IMR-90 (cell line): ENCODE measurements around the gene ATXN10. TPM values are rescaled to one million over a fixed set of nuclear protein-coding genes. Genes with fewer than 3 reads are reported as not detected.

ENCODE experiments used
- ATAC-seq: fragments of 200-7000 bp; cut with Tn5 transposase; 2 replicates; pipeline ENCODE4 v1.9.1; 2020; ENCODE audit warnings: low read depth, mild to moderate bottlenecking, moderate library complexity
- BruUV-seq: library from RNA; stranded (reverse); fragments of 400-500 nt; replicated peaks from 2 replicates; lab custom pipeline; 2021; lab: Mats Ljungman, UMichigan
- CTCF ChIA-PET: fragments of 300-600 bp; formaldehyde crosslinking; extraction: SDS; loops from one replicate; lab custom pipeline; 2021; ENCODE audit warnings: antibody characterized with exemption; lab: Yijun Ruan, JAX
- POLR2A ChIA-PET: fragments of 300-600 bp; sonication (Branson Sonifier 250); formaldehyde crosslinking; loops from one replicate; lab custom pipeline; 2022; ENCODE audit warnings: antibody characterized with exemption; ENCODE audit not compliant: unreplicated experiment; lab: Charles Lee
- DNase-seq: peaks from one replicate; pipeline ENCODE4 v3.0.0; 2013
- H2AFZ ChIP-seq: replicated peaks from 2 replicates; pipeline ENCODE3; 2013; ENCODE audit warnings: low read length, mild to moderate bottlenecking; ENCODE audit not compliant: poor library complexity
- H2AK5ac ChIP-seq: 2 replicates; pipeline ENCODE4 v1.6.1; 2013; ENCODE audit warnings: low read depth, low read length, inconsistent platforms
- H2AK9ac ChIP-seq: replicated peaks from 2 replicates; pipeline ENCODE3; 2013; ENCODE audit warnings: mild to moderate bottlenecking, low read depth, low read length, moderate library complexity; ENCODE audit not compliant: poor library complexity
- H2BK120ac ChIP-seq: 2 replicates; pipeline ENCODE4 v1.6.1; 2013; ENCODE audit warnings: low read depth, low read length, inconsistent platforms
- H2BK15ac ChIP-seq: 3 replicates; pipeline ENCODE4 v1.6.1; 2013; ENCODE audit warnings: low read depth, low read length, inconsistent platforms
- H2BK20ac ChIP-seq: 2 replicates; pipeline ENCODE4 v1.6.1; 2013; ENCODE audit warnings: low read depth, mild to moderate bottlenecking, inconsistent platforms, low read length, moderate library complexity
- H2BK5ac ChIP-seq: 2 replicates; pipeline ENCODE4 v1.6.1; 2013; ENCODE audit warnings: mild to moderate bottlenecking, low read depth, low read length, inconsistent platforms; ENCODE audit not compliant: poor library complexity, severe bottlenecking
- H3K14ac ChIP-seq: replicated peaks from 2 replicates; pipeline ENCODE4 v1.6.1; 2013; ENCODE audit warnings: low read depth, low read length, inconsistent platforms
- H3K18ac ChIP-seq: 2 replicates; pipeline ENCODE4 v1.6.1; 2013; ENCODE audit warnings: low read depth, low read length, control low read depth
- H3K23ac ChIP-seq: 2 replicates; pipeline ENCODE4 v1.6.1; 2013; ENCODE audit warnings: low read depth, low read length, inconsistent platforms
- H3K27ac ChIP-seq: 2 replicates; pipeline ENCODE4 v1.5.1; 2013; ENCODE audit warnings: mild to moderate bottlenecking, control low read depth, low read length; ENCODE audit not compliant: insufficient read depth
- H3K27me3 ChIP-seq: 2 replicates; pipeline ENCODE4 v1.6.1; 2013; ENCODE audit warnings: low read length; ENCODE audit not compliant: control insufficient read depth, insufficient read depth
- H3K36me3 ChIP-seq: 2 replicates; pipeline ENCODE4 v1.6.1; 2013; ENCODE audit warnings: low read length, mixed read lengths; ENCODE audit not compliant: control insufficient read depth, insufficient read depth
- H3K4ac ChIP-seq: 2 replicates; pipeline ENCODE4 v1.6.1; 2013; ENCODE audit warnings: low read depth, low read length, inconsistent platforms
- H3K4me1 ChIP-seq: 2 replicates; pipeline ENCODE4 v1.6.1; 2013; ENCODE audit warnings: low read length, mixed read lengths; ENCODE audit not compliant: control insufficient read depth, insufficient read depth
- H3K4me2 ChIP-seq: 2 replicates; pipeline ENCODE4 v1.6.1; 2013; ENCODE audit warnings: low read depth, mild to moderate bottlenecking, control low read depth, low read length, moderate library complexity
- H3K4me3 ChIP-seq: 2 replicates; pipeline ENCODE4 v1.5.1; 2013; ENCODE audit warnings: low read depth, mild to moderate bottlenecking, control low read depth, low read length, moderate library complexity; ENCODE audit not compliant: insufficient read depth
- H3K56ac ChIP-seq: 2 replicates; pipeline ENCODE4 v1.6.1; 2013; ENCODE audit warnings: low read length, inconsistent platforms; ENCODE audit not compliant: insufficient read depth; ENCODE audit errors: extremely low read depth
- H3K79me1 ChIP-seq, 2 experiments: 2 replicates each; pipeline ENCODE4 v1.6.1; 2013; ENCODE audit warnings: low read length in 2 of 2, inconsistent platforms in 1 of 2, low read depth in 1 of 2
- H3K9ac ChIP-seq: 2 replicates; pipeline ENCODE4 v1.6.1; 2013; ENCODE audit warnings: low read depth, low read length, control low read depth
- H3K9me1 ChIP-seq: 2 replicates; pipeline ENCODE4 v1.6.1; 2013; ENCODE audit warnings: low read length, inconsistent platforms; ENCODE audit not compliant: insufficient read depth
- H3K9me3 ChIP-seq: 2 replicates; pipeline ENCODE4 v1.6.1; 2013; ENCODE audit warnings: low read length; ENCODE audit not compliant: control insufficient read depth, insufficient read depth
- H4K20me1 ChIP-seq: 2 replicates; pipeline ENCODE4 v1.6.1; 2013; ENCODE audit warnings: low read length, inconsistent platforms; ENCODE audit not compliant: insufficient read depth
- H4K5ac ChIP-seq: 2 replicates; pipeline ENCODE4 v1.6.1; 2013; ENCODE audit warnings: mild to moderate bottlenecking, low read depth, low read length, control low read depth
- H4K8ac ChIP-seq, 2 experiments: 2 replicates each; pipeline ENCODE4 v1.6.1; 2013; ENCODE audit warnings: low read depth in 2 of 2, low read length in 2 of 2, control low read depth in 1 of 2, inconsistent platforms in 1 of 2
- H4K91ac ChIP-seq: 2 replicates; pipeline ENCODE4 v1.6.1; 2013; ENCODE audit warnings: low read depth, low read length, inconsistent platforms; ENCODE audit not compliant: insufficient read depth
- BHLHE40 ChIP-seq: fragments of 150-350 bp; IDR thresholded peaks from 2 replicates; pipeline ENCODE4 v1.6.1; 2016; ENCODE audit warnings: mild to moderate bottlenecking, low read depth, low read length
- CEBPB ChIP-seq: IDR thresholded peaks from 2 replicates; pipeline ENCODE4 v1.6.1; 2012; ENCODE audit warnings: low read depth, low read length, improper control_type of control experiment
- CHD1 ChIP-seq: IDR thresholded peaks from 2 replicates; pipeline ENCODE4 v1.6.1; 2012; ENCODE audit warnings: low read depth, low read length, improper control_type of control experiment
- ELK1 ChIP-seq: fragments of 150-350 bp; IDR thresholded peaks from 2 replicates; pipeline ENCODE4 v1.6.1; 2016; ENCODE audit warnings: low read depth, mild to moderate bottlenecking, low read length, moderate library complexity, borderline replicate concordance
- MAFK ChIP-seq: IDR thresholded peaks from 2 replicates; pipeline ENCODE4 v1.6.1; 2012; ENCODE audit warnings: low read depth, low read length, improper control_type of control experiment
- MAZ ChIP-seq: IDR thresholded peaks from 2 replicates; pipeline ENCODE4 v1.6.1; 2012; ENCODE audit warnings: low read depth, mild to moderate bottlenecking, low read length, improper control_type of control experiment, moderate library complexity, borderline replicate concordance
- NFE2L2 ChIP-seq: fragments of 150-350 bp; IDR thresholded peaks from 2 replicates; pipeline ENCODE4 v1.6.1; 2016; ENCODE audit warnings: low read depth, mild to moderate bottlenecking, low read length
- POLR2A ChIP-seq: IDR thresholded peaks from 2 replicates; pipeline ENCODE4 v1.6.1; 2012; ENCODE audit warnings: mild to moderate bottlenecking, low read depth, low read length
- RAD21 ChIP-seq: IDR thresholded peaks from 2 replicates; pipeline ENCODE4 v1.6.1; 2012; ENCODE audit warnings: low read length, improper control_type of control experiment
- RCOR1 ChIP-seq: IDR thresholded peaks from 2 replicates; pipeline ENCODE4 v1.6.1; 2012; ENCODE audit warnings: mild to moderate bottlenecking, low read length, improper control_type of control experiment; ENCODE audit not compliant: insufficient replicate concordance
- RFX5 ChIP-seq: IDR thresholded peaks from 2 replicates; pipeline ENCODE4 v1.8.0; 2012; ENCODE audit warnings: low read depth, mild to moderate bottlenecking, low read length, moderate library complexity
- SMC3 ChIP-seq: fragments of 150-350 bp; IDR thresholded peaks from 2 replicates; pipeline ENCODE4 v1.6.1; 2016; ENCODE audit warnings: low read depth, mild to moderate bottlenecking, antibody characterized with exemption, low read length, moderate library complexity
- USF2 ChIP-seq: fragments of 150-350 bp; IDR thresholded peaks from 2 replicates; pipeline ENCODE4 v1.6.1; 2017; ENCODE audit warnings: mild to moderate bottlenecking, antibody characterized with exemption, low read length, low read depth
- WGBS, 2 experiments: methylation state at CpG; one replicate each; pipeline versions ENCODE4 v1.1.5 to v1.1.7; 2013; ENCODE audit warnings: missing lambda C conversion rate in 2 of 2; ENCODE audit not compliant: insufficient read length in 1 of 2; ENCODE audit errors: extremely low coverage in 2 of 2; 5-methylcytosine and 5-hydroxymethylcytosine counted together
- dilution Hi-C: fragments of 300-500 bp; cut with HindIII; formaldehyde crosslinking; loops from one replicate; pipeline ENCODE4 v1.14.3; 2018; ENCODE audit warnings: low sequenced_read_pairs; ENCODE audit not compliant: unreplicated experiment
- in situ Hi-C: fragments of 300-500 bp; cut with MboI; formaldehyde crosslinking; loops from 3 replicates; pipeline ENCODE4 v1.14.3; 2019; ENCODE audit warnings: low sequenced_read_pairs, inconsistent platforms, mixed read lengths
- intact Hi-C: fragments of 100-400 bp; cut with micrococcal nuclease; formaldehyde crosslinking; loops from 2 replicates; pipeline ENCODE4 v1.10.0; 2022
- polyA plus RNA-seq, 3 experiments: library from polyadenylated mRNA; depleted of rRNA; stranded (reverse); fragments of >200 nt; gene quantifications; 2 replicates each; pipeline ENCODE4 v1.2.3, GENCODE V29; 2012; ENCODE audit warnings: low replicate concordance in 1 of 3
- total RNA-seq: library from RNA; depleted of rRNA; stranded (reverse); fragments of >200 nt; gene quantifications from 2 replicates; pipeline ENCODE4 v1.2.3, GENCODE V29; 2012

ATXN10 gene
- total and polyA plus RNA-seq, 2 of the 4 experiments (the other 2 are of a cell fraction): 116 to 231 TPM

GRCh38 chr22:45876136-45877035 lies 204.8 kb downstream of the ATXN10 start:
- dilution Hi-C loops: no loop called here
- no peak for TF ChIP-seq POLR2A
- TF ChIP-seq RFX5: no peak
- no peak for TF ChIP-seq RCOR1
- TF ChIP-seq MAFK: no peak
- no peak for TF ChIP-seq RAD21
- no peak for TF ChIP-seq ELK1
- no peak for TF ChIP-seq USF2
- no peak for TF ChIP-seq CEBPB
- no peak for TF ChIP-seq MAZ
- TF ChIP-seq BHLHE40: no peak
- TF ChIP-seq CHD1: no peak
- no peak for TF ChIP-seq SMC3
- no peak for TF ChIP-seq NFE2L2
- CTCF ChIA-PET: interaction anchor here (0.7 to 1.3 kb wide), 2 partner anchors 10 to 17 kb away, joined by 3 read pairs; no protein-coding TSS in a partner anchor

More at GRCh38 chr22:45876136-45877035, 204.8 kb downstream of the ATXN10 start:
- Histone ChIP-seq H2AK9ac (no peak overlapping the region), H3K9me1 (no peaks in the 10 kb centered on the region), H3K4me1 (no peaks in the 10 kb centered on the region), H3K9me3 (peaks cover 10% of the 10 kb centered on the region), H3K9ac (no peak overlapping the region), H4K20me1 (no peaks in the 10 kb centered on the region; the same call in 1 of the 2 replicates), H3K27me3 (peaks cover 55% of the 10 kb centered on the region), H3K79me1 (no peaks in the 10 kb centered on the region), H2AK5ac (no peak overlapping the region), H3K4me3 (no peak overlapping the region), H2BK20ac (no peak overlapping the region), H4K5ac (no peak overlapping the region), H3K4me2 (no peak overlapping the region), H3K23ac (no peak overlapping the region), H2AFZ (no peak overlapping the region), H2BK120ac (no peak overlapping the region), H2BK5ac (no peak overlapping the region), H3K56ac (no peak overlapping the region), H3K27ac (no peak overlapping the region), H4K91ac (no peak overlapping the region), H3K14ac (no peak overlapping the region), H3K36me3 (no peaks in the 10 kb centered on the region), H2BK15ac (no peak overlapping the region), H3K18ac (no peak overlapping the region), H3K4ac (no peak overlapping the region), H4K8ac (no peak overlapping the region)
- no peak for ATAC-seq
- intact Hi-C loops: no loop called here
- BruUV-seq: no TSS peak
- in situ Hi-C loops: no loop called here
- DNase-seq: no peak
- WGBS, 2 experiments: no CpG with 5 or more reads among the region's 26 CpGs
- POLR2A ChIA-PET: no interaction called here
